GM12865 (cell line): ENCODE results near the gene USO1.

Experiments
- DNase-seq: peaks from one replicate; pipeline ENCODE4 v3.0.0; 2010; ENCODE audit warnings: low read depth
- H3K4me3 ChIP-seq: 2 replicates; pipeline ENCODE4 v1.5.1; 2011; ENCODE audit warnings: mild to moderate bottlenecking, low read depth, low read length, control low read depth
- TF ChIP-seq, protein P1 (sequence below): IDR thresholded peaks from 2 replicates; pipeline ENCODE4 v1.5.1; 2011; ENCODE audit warnings: low read length, control low read depth, low read depth, inconsistent platforms; ENCODE audit not compliant: insufficient read depth; ENCODE audit errors: missing control alignments

Gene USO1

DNA sequence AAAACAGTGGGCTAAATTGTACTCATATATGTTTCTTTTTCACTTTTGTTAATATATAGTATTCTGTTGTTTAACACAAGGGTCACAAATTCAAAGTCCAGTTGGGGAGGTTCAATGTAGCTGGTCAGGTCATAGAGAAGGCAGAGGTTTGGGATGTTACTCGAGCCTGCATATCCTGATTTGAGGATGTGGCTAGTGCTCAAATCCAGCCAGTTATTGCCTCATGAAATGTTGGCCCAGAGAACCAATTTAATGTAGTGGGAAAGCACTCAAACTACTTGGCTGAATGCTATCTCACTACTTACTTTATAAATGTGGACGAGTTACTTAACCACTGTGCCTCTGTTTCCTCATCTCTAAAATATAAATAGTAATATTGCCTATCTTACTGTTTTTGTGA is 12.5 kb downstream of the USO1 start:
- no peak overlapping the region for H3K4me3 ChIP-seq
- no peak for DNase-seq
- TF ChIP-seq, protein P1, sequence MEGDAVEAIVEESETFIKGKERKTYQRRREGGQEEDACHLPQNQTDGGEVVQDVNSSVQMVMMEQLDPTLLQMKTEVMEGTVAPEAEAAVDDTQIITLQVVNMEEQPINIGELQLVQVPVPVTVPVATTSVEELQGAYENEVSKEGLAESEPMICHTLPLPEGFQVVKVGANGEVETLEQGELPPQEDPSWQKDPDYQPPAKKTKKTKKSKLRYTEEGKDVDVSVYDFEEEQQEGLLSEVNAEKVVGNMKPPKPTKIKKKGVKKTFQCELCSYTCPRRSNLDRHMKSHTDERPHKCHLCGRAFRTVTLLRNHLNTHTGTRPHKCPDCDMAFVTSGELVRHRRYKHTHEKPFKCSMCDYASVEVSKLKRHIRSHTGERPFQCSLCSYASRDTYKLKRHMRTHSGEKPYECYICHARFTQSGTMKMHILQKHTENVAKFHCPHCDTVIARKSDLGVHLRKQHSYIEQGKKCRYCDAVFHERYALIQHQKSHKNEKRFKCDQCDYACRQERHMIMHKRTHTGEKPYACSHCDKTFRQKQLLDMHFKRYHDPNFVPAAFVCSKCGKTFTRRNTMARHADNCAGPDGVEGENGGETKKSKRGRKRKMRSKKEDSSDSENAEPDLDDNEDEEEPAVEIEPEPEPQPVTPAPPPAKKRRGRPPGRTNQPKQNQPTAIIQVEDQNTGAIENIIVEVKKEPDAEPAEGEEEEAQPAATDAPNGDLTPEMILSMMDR = no peak

DNA sequence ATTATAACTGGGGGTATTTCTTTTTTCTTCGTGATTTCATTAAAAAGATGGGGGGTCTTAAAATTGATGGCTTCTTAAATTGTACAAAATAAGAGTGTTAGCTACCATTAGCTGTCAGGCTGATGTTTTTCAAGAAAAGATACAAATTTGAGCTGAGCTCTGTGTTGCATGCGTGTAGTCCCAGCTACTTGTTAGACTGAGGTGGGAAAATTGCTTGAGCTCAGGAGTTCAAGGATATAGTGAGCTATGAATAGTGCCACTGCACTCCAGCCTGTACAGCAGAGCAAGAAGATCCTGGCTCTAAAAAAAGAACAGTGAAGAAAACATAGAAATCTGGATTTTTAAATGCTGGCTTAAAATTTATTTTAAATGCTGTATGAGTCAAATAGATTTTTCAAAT is 13.0 kb downstream of the USO1 start:
- no peak overlapping the region for H3K4me3 ChIP-seq
- DNase-seq = no peak
- TF ChIP-seq, protein P1 = no peak

DNA sequence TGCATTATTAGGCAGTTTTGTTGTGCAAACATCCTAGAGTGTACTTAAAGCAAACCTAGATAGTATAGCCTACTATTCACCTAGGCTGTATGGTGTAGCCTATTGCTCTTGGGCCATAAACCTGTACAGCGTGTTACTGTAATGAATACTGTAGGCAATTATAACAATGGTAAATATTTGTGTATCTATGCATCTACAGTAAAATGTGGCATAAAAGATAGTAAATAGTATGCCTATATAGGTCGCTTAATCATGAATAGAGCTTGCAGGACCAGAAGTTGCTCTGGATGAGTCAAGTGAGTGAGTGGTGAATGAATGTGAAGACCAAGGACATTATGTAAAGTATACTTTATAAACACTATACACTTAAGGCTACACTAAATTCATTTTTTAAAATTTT is 16.6 kb downstream of the USO1 start:
- no peak overlapping the region for H3K4me3 ChIP-seq
- DNase-seq = no peak
- TF ChIP-seq, protein P1 = no peak

DNA sequence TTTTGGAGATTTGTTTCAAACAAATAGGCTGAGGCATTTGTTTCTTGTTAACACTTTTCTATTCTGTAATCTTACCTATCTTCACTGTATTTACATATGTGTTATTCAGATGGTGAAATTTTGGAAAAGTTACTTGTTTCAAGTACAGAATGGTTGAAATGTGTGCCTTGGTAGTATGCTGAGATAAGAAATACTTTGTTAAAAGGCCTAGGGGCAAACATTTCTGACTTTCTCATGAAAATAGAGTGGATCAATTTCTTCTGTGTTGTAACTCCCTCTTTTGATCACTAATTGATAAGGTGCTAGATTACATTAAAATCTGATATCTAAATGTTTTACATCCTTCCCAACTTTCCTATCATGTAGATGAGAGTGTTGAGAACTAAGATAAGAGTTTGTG is 18.1 kb downstream of the USO1 start:
- no peak for DNase-seq
- TF ChIP-seq, protein P1 = no peak
- H3K4me3 ChIP-seq = no peak overlapping the region

DNA sequence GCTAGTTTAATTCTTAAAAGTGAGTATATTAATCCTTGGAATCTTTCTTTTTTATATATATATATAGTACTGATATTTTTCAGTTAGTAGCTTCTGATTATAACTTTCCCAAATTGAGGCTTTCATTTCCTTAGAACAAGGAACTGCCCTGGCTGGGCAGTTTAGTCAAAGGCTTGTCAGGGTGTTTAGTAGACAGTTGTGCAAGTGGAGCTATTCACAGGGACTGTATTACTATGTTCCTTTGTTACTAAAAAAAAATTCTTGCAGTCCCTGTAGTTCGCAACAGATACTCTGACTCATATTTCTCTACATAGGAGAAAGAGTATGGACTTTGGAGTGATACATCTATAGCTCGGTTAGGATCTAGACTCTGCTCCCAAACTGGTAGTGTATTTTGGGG is 20.8 kb downstream of the USO1 start:
- TF ChIP-seq, protein P1 = no peak
- no peak overlapping the region for H3K4me3 ChIP-seq
- DNase-seq = no peak

DNA sequence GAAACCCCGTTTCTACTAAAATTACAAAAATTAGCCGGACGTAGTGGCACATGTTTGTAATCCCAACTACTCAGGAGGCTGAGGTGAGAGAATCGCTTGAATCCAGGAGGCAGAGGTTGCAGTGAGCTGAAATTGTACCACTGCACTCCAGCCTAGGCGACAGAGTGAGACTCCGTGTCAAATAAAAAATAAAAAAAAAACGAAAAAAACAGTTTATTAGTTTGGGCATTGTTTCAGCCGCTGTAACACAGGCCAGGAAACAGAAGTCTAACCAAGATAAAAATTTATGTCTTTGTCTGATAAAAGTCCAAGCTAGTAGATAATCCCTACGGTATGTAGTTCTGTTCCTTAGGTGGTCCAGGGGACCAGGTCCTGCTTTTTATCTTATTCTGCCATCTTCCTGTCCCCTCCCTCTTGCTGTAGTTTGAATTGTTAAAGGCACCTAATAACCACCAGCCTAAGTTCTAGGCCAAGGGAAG is 21.4 kb downstream of the USO1 start:
- no peak overlapping the region for H3K4me3 ChIP-seq
- no peak for DNase-seq
- TF ChIP-seq, protein P1 = no peak

DNA sequence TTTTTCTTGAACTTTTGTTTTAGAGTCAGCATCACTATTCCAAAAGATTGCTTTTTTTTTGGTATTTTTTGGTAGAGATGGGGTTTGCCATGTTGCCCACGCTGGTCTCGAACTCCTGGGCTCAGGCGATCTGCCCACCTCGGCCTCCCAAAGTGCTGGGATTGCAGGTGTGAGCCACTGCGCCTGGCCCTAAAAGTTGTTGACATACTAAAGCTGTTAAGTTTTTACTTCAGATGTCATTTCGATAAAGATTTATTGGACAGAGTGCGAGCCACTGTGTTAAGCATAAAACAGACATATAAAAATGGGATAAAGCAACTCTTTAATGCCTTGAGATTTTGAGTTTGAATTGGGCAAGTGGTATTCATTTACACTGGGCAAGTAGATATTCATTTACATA is 28.3 kb downstream of the USO1 start:
- TF ChIP-seq, protein P1 = no peak
- no peak overlapping the region for H3K4me3 ChIP-seq
- DNase-seq = no peak
